ENCODE data around the gene TMEM9B. TPM values are rescaled to one million over a fixed set of nuclear protein-coding genes. Genes with fewer than 3 reads are reported as not detected.

Gene TMEM9B
- polyA plus RNA-seq, 1 donor: 35.0 TPM

Other genes starting within 250 kb of the TMEM9B start
- gene AKIP1, start 53.3 kb downstream of the TMEM9B start, polyA plus RNA-seq (ENCODE audit: insufficient read length): 23.5 TPM
- gene C11orf16, start 31.5 kb downstream of the TMEM9B start, polyA plus RNA-seq (ENCODE audit: insufficient read length): not detected
- not detected for gene ASCL3, start 21.4 kb downstream of the TMEM9B start, polyA plus RNA-seq (ENCODE audit: insufficient read length)
- gene NRIP3, start 39.6 kb upstream of the TMEM9B start, polyA plus RNA-seq (ENCODE audit: insufficient read length): 0.87 TPM
- 31.3 TPM for gene SCUBE2, start 127.2 kb upstream of the TMEM9B start, polyA plus RNA-seq (ENCODE audit: insufficient read length)